ENCODE data around the gene TPSAB1.

DNA sequence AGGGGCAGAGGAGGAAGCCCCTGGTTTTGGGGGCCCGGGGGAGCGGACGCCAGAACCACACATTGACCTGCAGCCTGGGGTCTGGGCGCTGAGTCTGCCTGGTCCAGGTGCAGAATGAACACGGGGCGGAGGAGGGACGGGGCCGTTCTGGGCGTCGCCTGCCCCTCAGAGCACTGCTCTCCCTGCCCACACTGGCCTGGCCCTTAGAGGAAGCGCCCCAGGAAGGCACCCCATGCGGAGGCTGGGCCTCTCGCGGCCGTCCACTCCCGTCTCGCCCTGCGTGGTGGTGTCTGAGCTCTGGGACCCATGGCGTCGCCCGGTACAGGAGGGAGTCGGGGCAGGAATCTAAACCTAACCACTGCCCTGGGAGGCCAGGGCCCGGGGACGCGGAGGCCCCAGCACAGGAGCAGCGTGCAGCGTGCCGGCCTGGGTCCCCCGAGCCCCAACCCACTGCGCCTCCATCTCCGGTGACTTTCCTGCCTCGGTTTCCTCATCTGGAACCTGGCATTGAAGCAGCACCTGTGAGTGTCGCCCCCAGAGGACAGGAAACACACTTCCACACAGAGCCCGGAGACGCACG is 19.7 kb downstream of the TPSAB1 start:
- TF ChIP-seq, protein P1, sequence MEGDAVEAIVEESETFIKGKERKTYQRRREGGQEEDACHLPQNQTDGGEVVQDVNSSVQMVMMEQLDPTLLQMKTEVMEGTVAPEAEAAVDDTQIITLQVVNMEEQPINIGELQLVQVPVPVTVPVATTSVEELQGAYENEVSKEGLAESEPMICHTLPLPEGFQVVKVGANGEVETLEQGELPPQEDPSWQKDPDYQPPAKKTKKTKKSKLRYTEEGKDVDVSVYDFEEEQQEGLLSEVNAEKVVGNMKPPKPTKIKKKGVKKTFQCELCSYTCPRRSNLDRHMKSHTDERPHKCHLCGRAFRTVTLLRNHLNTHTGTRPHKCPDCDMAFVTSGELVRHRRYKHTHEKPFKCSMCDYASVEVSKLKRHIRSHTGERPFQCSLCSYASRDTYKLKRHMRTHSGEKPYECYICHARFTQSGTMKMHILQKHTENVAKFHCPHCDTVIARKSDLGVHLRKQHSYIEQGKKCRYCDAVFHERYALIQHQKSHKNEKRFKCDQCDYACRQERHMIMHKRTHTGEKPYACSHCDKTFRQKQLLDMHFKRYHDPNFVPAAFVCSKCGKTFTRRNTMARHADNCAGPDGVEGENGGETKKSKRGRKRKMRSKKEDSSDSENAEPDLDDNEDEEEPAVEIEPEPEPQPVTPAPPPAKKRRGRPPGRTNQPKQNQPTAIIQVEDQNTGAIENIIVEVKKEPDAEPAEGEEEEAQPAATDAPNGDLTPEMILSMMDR (IDR thresholded peaks at IDR 0.05; ENCODE audit: insufficient read depth, low read length): no peak
- TF ChIP-seq, protein P2, sequence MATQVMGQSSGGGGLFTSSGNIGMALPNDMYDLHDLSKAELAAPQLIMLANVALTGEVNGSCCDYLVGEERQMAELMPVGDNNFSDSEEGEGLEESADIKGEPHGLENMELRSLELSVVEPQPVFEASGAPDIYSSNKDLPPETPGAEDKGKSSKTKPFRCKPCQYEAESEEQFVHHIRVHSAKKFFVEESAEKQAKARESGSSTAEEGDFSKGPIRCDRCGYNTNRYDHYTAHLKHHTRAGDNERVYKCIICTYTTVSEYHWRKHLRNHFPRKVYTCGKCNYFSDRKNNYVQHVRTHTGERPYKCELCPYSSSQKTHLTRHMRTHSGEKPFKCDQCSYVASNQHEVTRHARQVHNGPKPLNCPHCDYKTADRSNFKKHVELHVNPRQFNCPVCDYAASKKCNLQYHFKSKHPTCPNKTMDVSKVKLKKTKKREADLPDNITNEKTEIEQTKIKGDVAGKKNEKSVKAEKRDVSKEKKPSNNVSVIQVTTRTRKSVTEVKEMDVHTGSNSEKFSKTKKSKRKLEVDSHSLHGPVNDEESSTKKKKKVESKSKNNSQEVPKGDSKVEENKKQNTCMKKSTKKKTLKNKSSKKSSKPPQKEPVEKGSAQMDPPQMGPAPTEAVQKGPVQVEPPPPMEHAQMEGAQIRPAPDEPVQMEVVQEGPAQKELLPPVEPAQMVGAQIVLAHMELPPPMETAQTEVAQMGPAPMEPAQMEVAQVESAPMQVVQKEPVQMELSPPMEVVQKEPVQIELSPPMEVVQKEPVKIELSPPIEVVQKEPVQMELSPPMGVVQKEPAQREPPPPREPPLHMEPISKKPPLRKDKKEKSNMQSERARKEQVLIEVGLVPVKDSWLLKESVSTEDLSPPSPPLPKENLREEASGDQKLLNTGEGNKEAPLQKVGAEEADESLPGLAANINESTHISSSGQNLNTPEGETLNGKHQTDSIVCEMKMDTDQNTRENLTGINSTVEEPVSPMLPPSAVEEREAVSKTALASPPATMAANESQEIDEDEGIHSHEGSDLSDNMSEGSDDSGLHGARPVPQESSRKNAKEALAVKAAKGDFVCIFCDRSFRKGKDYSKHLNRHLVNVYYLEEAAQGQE (IDR thresholded peaks at IDR 0.05; ENCODE audit: insufficient replicate concordance, low read depth): no peak
- no peak for TF ChIP-seq POLR2AphosphoS5 (IDR thresholded peaks at IDR 0.05; ENCODE audit: low read depth)
- no peak for TF ChIP-seq GABPA (IDR thresholded peaks at IDR 0.05; ENCODE audit: low read depth)

All from HL-60 (cell line).